Aorta (tissue), 5 donors: Measurements from ENCODE around the gene DOP1A. TPM values are rescaled to one million over a fixed set of nuclear protein-coding genes. Genes with fewer than 3 reads are reported as not detected.

ENCODE experiments used
- ATAC-seq: fragments of 200-7000 bp; cut with Tn5 transposase; one replicate; pipeline ENCODE4 v1.9.1; 2022; ENCODE audit warnings: moderate library complexity; ENCODE audit not compliant: low FRiP score
- DNase-seq, 2 donors: peaks; one replicate each; pipeline ENCODE4 v3.0.0-alpha.2; 2020
- H3K27ac ChIP-seq, 2 donors: one replicate each; pipeline ENCODE4 v1.5.1; 2013; ENCODE audit warnings: low read length in 2 of 2, mild to moderate bottlenecking in 2 of 2, moderate library complexity in 2 of 2, control low read depth in 1 of 2, inconsistent platforms in 1 of 2, low read depth in 1 of 2
- H3K27me3 ChIP-seq, 2 donors: one replicate each; pipeline ENCODE4 v1.6.1; 2013; ENCODE audit warnings: control low read depth in 1 of 2, low read length in 1 of 2, mild to moderate bottlenecking in 1 of 2, moderate library complexity in 1 of 2; ENCODE audit not compliant: insufficient read depth in 2 of 2, control insufficient read depth in 1 of 2
- H3K36me3 ChIP-seq, 2 donors: one replicate each; pipeline ENCODE4 v1.6.1; 2013; ENCODE audit warnings: control low read depth in 1 of 2, low read length in 1 of 2, mild to moderate bottlenecking in 1 of 2; ENCODE audit not compliant: insufficient read depth in 2 of 2, control insufficient read depth in 1 of 2
- H3K4me1 ChIP-seq, 2 donors: one replicate each; pipeline ENCODE4 v1.6.1; 2013; ENCODE audit warnings: low read length in 2 of 2, control low read depth in 1 of 2, mild to moderate bottlenecking in 1 of 2, moderate library complexity in 1 of 2; ENCODE audit not compliant: insufficient read depth in 2 of 2, control insufficient read depth in 1 of 2
- H3K4me3 ChIP-seq, 2 donors: one replicate each; pipeline ENCODE4 v1.5.1; 2013; ENCODE audit warnings: low read length in 2 of 2, control low read depth in 1 of 2, mild to moderate bottlenecking in 1 of 2
- H3K9me3 ChIP-seq: one replicate; pipeline ENCODE4 v1.6.1; 2013; ENCODE audit warnings: mild to moderate bottlenecking, low read length; ENCODE audit not compliant: control insufficient read depth
- WGBS, 2 donors: extraction: QIAGEN DNeasy Blood & Tissue Kit; methylation state at CpG; one replicate each; pipeline ENCODE4 v1.1.7; 2013; 5-methylcytosine and 5-hydroxymethylcytosine counted together
- intact Hi-C, 2 donors: fragments of 100-400 bp; cut with DNase I; formaldehyde crosslinking; loops; one replicate each; pipeline versions ENCODE4 v1.14.2 to v1.15.0; 2022
- long read RNA-seq, 2 donors: library from polyadenylated mRNA; unstranded; transcript quantifications; one replicate each; pipeline ENCODE4 v2.0.0, GENCODE V29; 2020 to 2021
- polyA plus RNA-seq, 2 donors: library from polyadenylated mRNA; stranded (reverse); fragments of 200-250 nt; gene quantifications; one replicate each; pipeline ENCODE4 v1.2.3, GENCODE V29; 2013
- total RNA-seq, 2 donors: library from RNA; stranded (reverse); fragmentation: NEBNext Ultra II Directional; extraction: Animal tissue kit (Norgen Biotek cat#: 25700); gene quantifications; one replicate each; pipeline ENCODE4 v1.2.1, GENCODE V29; 2021
- donor health status: healthy with polysubstance abuse.
- donor health status: Bipolar disorder and iron deficiency.
- donor health status: DM: no; HTN: no; CAD: no.
- donor health status: DM: no; HTN: no; CAD: no.
- donor health status: DM: yes; HTN: yes; CAD: no.

Gene DOP1A
- total RNA-seq (10 to 100 TPM; 28.2 to 35.1 TPM), polyA plus RNA-seq (10 to 100 TPM in 1 of 2 donors, 1 to 10 TPM in 1; 2.4 to 10.7 TPM)
- long read RNA-seq, donor 1, partial matches to known transcripts: 1 of 6 reads
- long read RNA-seq, donor 1, other reads (novel, unspliced or antisense): 5 of 6 reads
- long read RNA-seq, donor 2, partial matches to known transcripts: 0 of 7 reads
- long read RNA-seq, donor 2, other reads (novel, unspliced or antisense): 7 of 7 reads

DNA sequence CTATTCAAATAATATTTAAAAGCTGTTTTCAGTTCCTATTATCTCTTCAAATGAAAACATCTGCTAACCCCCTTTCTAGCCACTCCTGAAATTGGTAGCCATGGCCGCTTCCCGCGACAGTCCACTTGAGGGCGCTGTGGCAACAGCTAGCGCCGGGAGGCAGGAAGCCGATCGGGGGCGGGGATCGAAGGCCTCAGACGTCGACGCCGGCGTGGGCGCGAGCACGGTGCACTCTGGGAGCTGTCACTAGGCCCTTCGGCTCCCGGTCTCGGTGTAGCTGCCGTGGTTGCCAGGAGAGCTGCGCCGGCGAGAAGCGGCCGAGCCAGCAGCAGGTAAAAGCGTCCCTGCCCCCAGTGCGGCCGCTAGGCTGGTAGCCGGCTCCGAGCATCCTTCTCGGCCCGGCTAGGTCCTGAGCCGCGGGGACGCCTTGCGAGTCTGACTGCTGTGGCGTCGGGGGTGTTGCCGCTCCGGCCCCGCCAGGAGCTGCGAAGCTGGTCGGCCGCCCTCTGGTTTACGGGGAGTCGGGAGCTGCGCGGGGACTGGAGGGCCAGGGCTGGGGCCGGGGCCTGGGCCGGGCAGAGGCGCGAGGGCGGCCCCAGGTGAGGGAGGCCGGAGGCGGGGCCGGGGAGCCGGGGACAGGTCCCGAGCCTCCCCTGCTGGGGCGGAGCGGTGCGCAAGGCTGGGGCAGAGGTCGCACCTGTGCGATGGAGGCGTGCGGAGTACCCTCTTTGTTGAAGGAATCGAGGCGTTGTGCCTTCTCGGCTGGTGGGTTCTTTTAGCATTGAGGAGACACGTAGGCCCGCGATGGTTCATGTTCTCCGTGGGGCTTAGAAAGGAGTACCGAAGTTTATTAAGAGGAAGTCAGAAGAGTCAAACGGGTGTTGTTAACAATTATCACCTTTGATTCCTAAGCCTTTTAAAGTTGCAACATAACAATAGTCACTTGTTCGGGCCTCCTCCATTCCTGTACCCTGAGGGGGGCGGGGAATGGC lies at the start of gene DOP1A:
Gene DOP1A (plus strand): TSS at position 224 of the 992 bp plus-strand sequence. CDS start 29,307 bp downstream, outside the sequence.
- Histone ChIP-seq H3K36me3 (no peaks in the 10 kb centered on the region), H3K4me1 (no peaks in the 10 kb centered on the region), H3K27me3 (no peaks in the 10 kb centered on the region), H3K9me3 (no peaks in the 10 kb centered on the region), H3K4me3 (peak within 1 kb of the TSS; percentile 70 to 97), H3K27ac (peak within 1 kb of the TSS in 1 of 2 donors; percentile 83)
- intact Hi-C loops: loop anchor here (1.0 to 10.0 kb wide), 6 partner anchors 50 to 447 kb away; partner anchors contain the start of genes PGM3 (in 1 of the 2), PRSS35 (in 1 of the 2) and RWDD2A (in 1 of the 2)
- DNase-seq (peak; percentile 98 to 99), ATAC-seq (peak; percentile 96)
- WGBS, 2 donors: 0 to 1% methylated on average over 75 to 78 of the region's 78 CpGs

- DNase-seq (no peak), ATAC-seq (no peak)
- H3K27me3 ChIP-seq: no peaks in the 10 kb centered on the region
- H3K4me1 ChIP-seq: no peaks in the 10 kb centered on the region
- H3K36me3 ChIP-seq: peaks cover 0 to 5% of the 10 kb centered on the region in 2 donors
- intact Hi-C loops: no loop called here
- H3K9me3 ChIP-seq: peaks cover 2% of the 10 kb centered on the region
- 78 to 88% methylated on average over 4 of the region's 4 CpGs for WGBS, 2 donors
- no peak overlapping the region for H3K27ac ChIP-seq
- H3K4me3 ChIP-seq: no peak overlapping the region
Observed at GRCh38 chr6:83019741-83020140, 47.7 kb upstream of the DOP1A start.

- intact Hi-C loops: no loop called here
- no peaks in the 10 kb centered on the region for H3K36me3 ChIP-seq
Observed at GRCh38 chr6:83031689-83032088, 35.8 kb upstream of the DOP1A start.

GRCh38 chr6:83038246-83038645 lies 29.2 kb upstream of the DOP1A start:
- no peaks in the 10 kb centered on the region for H3K36me3 ChIP-seq

More at GRCh38 chr6:83031689-83032088, 35.8 kb upstream of the DOP1A start:
- no peaks in the 10 kb centered on the region for H3K27me3 ChIP-seq
- DNase-seq (no peak), ATAC-seq (no peak)
- no peak overlapping the region for H3K27ac ChIP-seq
- no peaks in the 10 kb centered on the region for H3K4me1 ChIP-seq
- no peak overlapping the region for H3K4me3 ChIP-seq
- 97 to 98% methylated on average over 6 of the region's 6 CpGs for WGBS, 2 donors
- no peaks in the 10 kb centered on the region for H3K9me3 ChIP-seq

DNA sequence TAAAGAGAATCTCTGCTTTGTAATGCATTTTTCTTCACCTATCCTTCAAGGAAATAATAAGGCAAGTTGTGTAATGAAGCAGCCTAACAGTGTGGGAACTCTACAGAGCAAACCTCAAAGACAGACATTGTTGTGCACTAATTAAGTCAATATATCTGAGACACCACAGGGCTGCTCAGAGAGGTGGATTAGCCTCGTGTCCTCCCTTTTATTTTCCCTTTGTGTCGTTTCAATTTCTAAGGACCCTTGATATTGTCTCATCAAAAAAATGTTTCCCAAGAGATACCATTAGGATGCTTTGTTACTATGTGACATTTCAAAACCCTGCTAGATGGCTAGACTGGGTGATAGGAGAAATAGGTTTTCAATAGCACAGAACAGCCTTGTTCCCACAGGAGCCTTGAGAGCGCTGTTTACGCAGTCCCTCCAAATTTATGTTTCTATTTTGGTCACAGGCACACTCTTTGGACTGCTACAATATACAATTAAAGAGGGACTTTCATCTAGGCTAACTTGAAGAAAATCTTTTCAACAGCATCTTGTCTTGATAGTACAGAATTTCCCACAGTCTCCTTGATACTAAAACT lies 24.9 kb upstream of the DOP1A start:
- no peaks in the 10 kb centered on the region for H3K27me3 ChIP-seq
- ATAC-seq: no peak
- no peaks in the 10 kb centered on the region for H3K9me3 ChIP-seq
- 63 to 66% methylated on average over 4 of the region's 4 CpGs for WGBS, 2 donors
- H3K4me1 ChIP-seq: no peaks in the 10 kb centered on the region
- peaks cover 0 to 1% of the 10 kb centered on the region in 2 donors for H3K36me3 ChIP-seq
- no peak overlapping the region for H3K4me3 ChIP-seq
- no peak for DNase-seq
- H3K27ac ChIP-seq: no peak overlapping the region
- intact Hi-C loops: loop anchor here in 1 of 2 donors (5.0 kb wide), 1 partner anchor 770 kb away; no protein-coding TSS in a partner anchor

More at GRCh38 chr6:83038246-83038645, 29.2 kb upstream of the DOP1A start:
- WGBS, 2 donors: 89 to 93% methylated on average over 2 of the region's 2 CpGs
- ATAC-seq (no peak), DNase-seq (no peak)
- no peaks in the 10 kb centered on the region for H3K27me3 ChIP-seq
- intact Hi-C loops: no loop called here
- H3K4me3 ChIP-seq: no peak overlapping the region
- H3K27ac ChIP-seq: no peak overlapping the region
- H3K4me1 ChIP-seq: no peaks in the 10 kb centered on the region
- no peaks in the 10 kb centered on the region for H3K9me3 ChIP-seq

DNA sequence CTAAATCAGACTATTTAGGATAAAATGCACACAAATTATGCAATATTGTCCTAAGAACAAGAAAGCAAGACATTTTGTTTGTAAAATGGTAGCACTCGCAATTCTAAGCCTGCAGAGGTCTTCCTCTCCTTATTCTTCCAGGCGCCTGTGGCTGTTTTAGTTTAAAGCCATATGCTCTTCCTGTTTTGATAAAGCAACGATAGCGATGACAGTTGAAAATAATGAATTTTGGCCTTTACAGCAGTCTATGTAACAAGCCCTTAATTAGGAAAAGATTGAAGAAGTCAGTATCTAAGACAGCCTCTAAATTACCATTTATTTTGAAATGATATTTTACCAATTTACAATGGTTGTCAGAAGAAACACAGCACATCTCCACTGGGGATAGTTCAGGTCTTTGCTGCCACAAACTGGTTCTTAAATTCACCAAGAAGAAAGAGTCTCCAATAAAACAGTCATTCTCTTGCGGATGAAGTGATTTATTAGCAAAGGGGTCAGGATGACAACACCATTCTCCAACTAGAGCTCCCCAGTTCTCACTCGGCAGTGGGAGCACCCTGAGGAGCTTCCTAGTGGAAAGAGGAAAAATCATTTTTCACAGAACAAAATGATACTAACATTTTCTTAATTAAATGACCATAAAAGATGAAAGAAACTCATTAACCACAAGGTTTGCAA lies 23.2 kb upstream of the DOP1A start:
- DNase-seq (no peak), ATAC-seq (no peak)
- WGBS, 2 donors: 74 to 78% methylated on average over 6 of the region's 6 CpGs
- Histone ChIP-seq H3K36me3 (peaks cover 0 to 1% of the 10 kb centered on the region in 2 donors), H3K27ac (no peak overlapping the region), H3K4me3 (no peak overlapping the region), H3K9me3 (no peaks in the 10 kb centered on the region), H3K4me1 (no peaks in the 10 kb centered on the region), H3K27me3 (no peaks in the 10 kb centered on the region)
- intact Hi-C loops: loop anchor here in 1 of 2 donors (5.0 kb wide), 1 partner anchor 772 kb away; no protein-coding TSS in a partner anchor

DNA sequence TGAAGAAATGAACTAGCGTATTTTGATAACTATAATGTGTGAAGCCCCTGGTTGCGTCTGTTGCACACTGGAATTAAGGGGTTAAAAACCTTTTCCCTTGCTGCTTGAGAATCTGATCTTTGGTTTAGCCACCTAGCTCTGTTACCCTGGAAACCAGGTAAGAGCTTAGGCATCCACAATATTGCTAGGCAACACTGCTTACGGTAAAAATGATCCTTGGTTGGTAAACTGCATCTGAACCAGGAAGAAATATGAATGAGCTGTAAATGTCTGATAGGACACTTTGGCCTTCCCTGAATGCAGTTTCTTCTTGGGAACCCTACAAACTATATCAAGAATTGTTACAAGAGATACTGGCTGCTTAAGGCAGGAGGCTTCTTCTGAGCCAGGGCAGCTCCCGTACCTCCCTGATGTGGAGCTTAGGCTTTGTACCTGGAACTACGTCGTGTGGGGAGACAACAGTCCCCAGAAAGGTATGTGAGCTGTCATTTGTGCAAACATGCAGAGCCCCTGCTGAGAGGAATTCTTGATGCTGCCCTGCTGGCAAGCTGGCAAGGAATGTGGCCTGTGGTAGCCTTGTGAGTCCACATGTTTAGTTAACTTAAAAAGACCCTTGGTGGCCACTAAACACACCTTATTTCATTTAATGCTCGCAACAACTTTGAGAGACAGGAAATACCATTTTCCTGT lies 20.3 kb upstream of the DOP1A start:
- Histone ChIP-seq H3K27ac (no peak overlapping the region), H3K9me3 (no peaks in the 10 kb centered on the region), H3K4me3 (no peak overlapping the region), H3K4me1 (no peaks in the 10 kb centered on the region), H3K36me3 (peaks cover 0 to 1% of the 10 kb centered on the region in 2 donors), H3K27me3 (no peaks in the 10 kb centered on the region)
- intact Hi-C loops: no loop called here
- no peak for DNase-seq
- ATAC-seq: no peak
- 84 to 90% methylated on average over 7 of the region's 7 CpGs for WGBS, 2 donors
